GM19452 (cell line): ENCODE measurements around the gene MED16.

ENCODE experiments used
- ATAC-seq: cut with Tn5 transposase; IDR thresholded peaks from one replicate; pipeline ENCODE4 v1.9.1; 2021; ENCODE audit not compliant: unreplicated experiment

MED16 gene

DNA sequence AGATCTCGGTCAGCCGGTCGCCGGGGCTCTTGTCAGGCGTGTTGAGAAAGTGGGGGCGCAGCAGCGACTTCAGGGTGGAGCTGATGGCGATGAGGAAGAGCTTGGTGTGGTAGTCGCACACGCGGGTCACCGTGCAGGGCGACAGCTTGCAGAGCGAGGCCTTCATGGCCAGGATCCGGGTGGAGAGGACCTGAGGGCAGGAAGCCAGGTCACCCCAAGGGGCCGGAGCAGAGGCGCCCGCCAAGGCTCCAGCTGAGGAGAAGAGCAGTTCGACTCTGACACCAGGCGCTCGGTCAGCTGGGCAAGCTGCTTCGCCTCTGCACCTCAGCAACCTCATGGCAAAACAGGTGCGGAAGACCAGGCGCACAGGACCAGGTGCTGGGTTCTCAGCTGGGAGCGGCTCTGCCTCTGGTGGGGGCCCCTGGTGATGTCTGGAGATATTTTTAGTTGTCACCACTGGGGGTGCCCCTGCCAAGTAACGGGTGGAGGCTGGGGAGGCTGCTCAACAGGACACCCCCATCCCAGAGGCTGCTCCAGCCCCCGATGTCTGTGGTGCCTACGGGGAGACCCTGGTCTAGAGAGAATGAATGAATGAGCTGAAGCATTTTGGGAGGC, 17.6 kb downstream of the MED16 start:
- no peak for ATAC-seq

- no peak for ATAC-seq
Observed at GRCh38 chr19:873561-874041, 19.4 kb downstream of the MED16 start.

DNA sequence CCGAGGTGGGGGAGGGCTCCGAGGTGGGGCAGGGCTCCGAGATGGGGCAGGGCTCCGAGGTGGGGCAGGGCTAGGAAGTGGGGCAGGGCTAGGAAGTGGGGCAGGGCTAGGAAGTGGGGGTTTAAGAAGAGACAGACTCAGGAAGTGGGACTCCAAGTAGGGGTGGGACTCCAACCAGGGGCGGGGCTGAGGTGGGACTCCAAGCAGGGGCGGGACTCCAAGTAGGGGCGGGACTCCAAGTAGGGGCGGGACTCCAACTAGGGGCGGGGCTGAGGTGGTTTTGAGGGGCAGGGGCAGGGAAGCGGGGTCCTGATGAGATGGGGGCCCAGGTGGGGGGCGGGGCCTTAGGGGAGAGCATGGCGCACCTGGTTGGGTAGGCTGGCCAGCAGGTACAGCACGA, 19.9 kb downstream of the MED16 start:
- ATAC-seq, result no peak

DNA sequence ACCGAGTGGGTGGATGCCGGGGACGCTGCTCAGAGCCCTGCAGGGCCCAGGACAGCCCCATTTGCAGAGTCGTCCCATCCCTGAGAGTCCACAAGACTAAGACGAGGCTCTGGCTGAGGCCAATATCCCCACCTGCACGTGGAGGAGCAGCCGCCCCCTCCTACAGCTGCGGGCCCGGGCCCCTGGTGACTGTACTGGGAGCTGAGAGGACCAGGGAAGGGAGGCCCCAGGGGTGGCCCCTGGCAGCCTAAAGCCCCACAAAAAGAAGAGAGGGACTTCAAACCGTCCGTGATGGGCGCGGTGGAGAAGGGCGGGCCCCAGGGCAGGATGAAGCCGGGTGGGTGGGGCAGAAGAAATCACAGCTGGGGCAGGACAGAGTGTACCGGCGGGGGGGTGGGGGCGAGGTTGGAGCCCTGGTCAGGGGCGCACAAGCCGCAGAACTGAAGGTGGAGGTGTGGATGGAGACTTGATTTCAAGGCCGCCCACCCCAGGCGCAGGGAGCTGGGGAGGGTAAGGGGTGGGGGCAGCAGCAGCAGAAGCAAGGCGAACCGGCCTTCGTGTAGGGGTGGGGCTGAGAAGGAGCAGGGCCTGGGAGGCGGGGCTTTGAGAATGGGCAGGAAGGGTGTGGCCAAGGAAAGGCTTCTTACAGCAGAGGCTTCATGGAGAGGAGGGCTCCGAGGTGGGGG, 20.6 kb downstream of the MED16 start:
- ATAC-seq, result no peak

DNA sequence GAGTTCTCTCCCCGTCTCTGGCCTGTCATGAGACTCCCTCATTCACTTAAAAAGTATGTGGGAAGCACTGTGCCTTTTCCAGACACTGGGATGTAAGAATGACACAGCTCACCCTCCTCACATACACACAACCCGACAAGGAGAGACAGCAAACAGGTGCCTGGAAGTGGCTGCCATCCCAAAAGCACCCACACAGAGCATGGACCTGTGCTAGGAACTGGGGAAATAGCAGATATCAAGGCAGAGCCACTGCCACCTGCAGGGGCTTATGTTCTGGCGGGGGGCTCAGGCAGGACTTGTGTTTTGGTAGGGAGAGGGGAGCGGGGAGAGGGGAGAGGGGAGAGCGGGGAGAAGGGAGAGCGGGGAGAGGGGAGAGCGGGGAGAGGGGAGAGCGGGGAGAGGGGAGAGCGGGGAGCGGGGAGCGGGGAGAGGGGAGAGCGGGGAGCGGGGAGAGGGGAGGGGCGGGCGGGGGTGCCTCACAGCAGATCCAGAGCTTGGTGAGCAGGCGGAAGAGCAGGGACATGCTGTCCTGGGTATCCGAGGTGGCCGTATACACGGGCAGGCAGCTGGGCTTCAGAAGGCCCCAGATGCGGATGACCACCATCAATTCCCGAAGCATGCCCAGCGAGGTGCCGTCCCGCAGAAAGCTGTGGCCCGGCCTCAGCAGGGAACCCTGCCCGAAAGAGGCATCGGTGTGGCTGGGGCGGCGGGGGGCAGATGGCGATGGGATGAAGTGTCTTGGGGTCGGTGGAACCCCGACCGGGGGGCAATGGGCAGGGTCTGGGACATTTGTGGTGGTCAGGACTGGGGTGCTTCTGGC, 21.3 kb downstream of the MED16 start:
- ATAC-seq, result no peak

- no peak for ATAC-seq
Observed at GRCh38 chr19:870963-871401, 22.0 kb downstream of the MED16 start.

- ATAC-seq, result no peak
Observed at GRCh38 chr19:870314-870713, 22.7 kb downstream of the MED16 start.

GRCh38 chr19:869245-870177, 23.5 kb downstream of the MED16 start:
- no peak for ATAC-seq

DNA sequence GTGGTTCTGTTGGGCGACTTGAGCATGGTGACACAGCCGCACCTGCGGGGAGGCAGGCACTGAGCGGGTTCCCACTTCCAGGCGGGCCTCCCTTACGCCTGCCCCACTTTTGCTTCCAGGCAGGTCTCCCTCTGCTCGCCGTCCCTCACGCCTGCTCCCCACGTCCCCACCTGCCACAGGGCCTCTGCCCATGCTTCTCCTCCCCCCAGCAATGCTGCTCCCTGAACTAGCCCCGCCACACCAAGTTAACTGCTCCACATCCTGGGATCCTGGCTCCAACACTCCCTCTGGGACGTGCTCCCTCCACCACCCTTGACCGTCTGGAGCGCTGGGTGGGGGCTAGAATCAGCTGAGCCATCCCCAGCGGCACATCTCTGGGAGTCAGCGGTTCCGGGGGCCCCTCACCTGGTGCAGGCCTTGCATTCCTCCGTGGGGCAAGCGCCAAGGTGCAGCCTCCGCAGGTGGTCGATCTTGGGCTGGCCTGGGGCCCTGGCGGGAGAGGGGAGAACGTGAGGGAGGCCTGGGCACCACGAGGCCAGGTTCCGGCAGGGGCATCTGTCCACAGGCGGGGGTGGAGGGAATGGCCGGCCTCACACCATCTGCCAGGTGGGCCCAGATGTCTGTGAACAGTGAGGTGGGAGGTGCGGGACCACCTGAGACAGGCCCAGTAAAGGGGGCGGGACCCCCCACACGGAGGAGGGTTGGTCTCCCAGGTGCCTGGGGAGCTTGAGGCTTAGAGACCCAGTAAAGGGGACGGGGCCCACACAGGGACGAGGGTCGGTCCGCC, 24.3 kb downstream of the MED16 start:
- no peak for ATAC-seq

DNA sequence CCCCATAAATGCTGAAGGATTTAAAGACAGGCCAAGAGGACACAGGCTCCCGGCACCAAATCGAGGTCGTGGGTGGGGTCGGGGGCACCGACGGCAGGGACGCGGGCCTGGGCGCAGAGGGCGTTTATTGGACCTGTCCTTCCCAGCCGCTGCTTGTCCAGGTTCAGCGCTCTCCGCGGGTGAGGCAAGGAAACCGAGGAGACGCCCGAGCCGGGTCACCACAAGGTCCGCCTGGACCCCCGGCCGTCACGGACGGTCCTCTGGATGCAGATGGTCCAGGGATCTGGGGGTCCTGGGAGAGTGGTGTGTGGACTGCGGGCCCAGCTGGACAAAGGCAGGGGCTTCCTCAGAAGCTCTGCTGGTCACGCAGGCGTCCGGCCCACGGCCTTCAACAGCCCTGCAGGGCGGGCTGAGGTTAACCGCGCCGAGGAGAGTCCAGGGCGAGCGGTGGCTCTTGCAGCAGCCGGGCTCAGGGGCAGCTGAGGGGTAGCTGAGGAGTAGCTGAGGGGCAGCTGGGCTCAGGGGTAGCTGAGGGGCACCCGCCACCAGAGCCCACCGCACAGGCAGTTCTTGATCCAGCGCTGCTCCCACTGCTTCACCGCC, 25.0 kb downstream of the MED16 start:
- no peak for ATAC-seq

GRCh38 chr19:867301-867793, 25.6 kb downstream of the MED16 start:
- no peak for ATAC-seq

DNA sequence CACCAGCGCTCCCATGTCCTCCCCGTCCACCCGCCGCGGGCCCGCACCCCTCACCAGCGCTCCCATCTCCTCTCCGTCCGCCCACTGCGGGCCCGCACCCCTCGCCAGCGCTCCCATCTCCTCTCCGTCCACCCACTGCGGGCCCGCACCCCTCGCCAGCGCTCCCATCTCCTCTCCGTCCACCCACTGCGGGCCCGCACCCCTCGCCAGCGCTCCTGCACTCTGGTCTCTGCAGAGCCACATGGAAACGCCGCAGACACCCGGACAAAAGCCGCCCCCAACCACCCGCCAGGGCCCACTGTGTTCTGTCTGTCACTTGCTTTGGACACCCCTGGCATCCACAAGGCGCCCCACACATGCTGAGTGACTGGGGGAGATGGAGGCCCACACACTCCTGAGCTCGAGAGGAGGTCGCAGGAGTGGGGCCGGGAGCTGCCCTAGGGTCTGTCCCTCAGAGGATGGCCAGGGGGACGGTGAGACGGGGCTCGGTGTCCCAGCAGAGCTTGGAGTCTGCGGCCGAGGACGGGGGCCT, 26.2 kb downstream of the MED16 start:
- ATAC-seq, result no peak

- ATAC-seq, result no peak
Observed at GRCh38 chr19:863315-863620, 29.7 kb downstream of the MED16 start.

DNA sequence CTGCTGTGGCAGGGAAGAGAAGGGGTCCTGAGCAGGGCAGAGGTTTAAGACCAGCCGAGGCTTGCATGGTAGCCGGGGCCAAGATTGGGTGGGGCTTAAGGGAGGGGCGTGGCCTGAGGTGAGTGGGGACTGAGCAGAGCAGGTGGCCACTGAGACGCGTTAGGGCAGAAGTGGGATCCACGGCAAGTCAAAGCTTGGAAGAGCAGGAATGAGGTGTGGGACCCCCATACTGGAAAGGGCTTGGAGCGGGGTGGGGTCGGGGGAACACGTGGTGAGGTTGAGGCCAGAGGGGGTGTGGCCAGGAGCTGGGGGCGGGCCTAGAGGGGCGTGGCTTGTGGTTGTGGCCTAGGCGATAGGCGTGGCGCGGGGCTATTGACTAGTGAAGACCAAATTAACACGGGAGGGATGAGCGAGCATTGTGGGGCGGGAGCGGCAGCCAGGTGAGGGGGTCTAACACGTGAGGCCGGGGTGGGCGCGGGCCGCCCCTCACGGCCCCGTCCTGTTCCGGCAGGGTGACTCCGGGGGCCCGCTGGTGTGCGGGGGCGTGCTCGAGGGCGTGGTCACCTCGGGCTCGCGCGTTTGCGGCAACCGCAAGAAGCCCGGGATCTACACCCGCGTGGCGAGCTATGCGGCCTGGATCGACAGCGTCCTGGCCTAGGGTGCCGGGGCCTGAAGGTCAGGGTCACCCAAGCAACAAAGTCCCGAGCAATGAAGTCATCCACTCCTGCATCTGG, 30.2 kb downstream of the MED16 start:
- ATAC-seq, result no peak

- no peak for ATAC-seq
Observed at GRCh38 chr19:861756-862580, 31.0 kb downstream of the MED16 start.

DNA sequence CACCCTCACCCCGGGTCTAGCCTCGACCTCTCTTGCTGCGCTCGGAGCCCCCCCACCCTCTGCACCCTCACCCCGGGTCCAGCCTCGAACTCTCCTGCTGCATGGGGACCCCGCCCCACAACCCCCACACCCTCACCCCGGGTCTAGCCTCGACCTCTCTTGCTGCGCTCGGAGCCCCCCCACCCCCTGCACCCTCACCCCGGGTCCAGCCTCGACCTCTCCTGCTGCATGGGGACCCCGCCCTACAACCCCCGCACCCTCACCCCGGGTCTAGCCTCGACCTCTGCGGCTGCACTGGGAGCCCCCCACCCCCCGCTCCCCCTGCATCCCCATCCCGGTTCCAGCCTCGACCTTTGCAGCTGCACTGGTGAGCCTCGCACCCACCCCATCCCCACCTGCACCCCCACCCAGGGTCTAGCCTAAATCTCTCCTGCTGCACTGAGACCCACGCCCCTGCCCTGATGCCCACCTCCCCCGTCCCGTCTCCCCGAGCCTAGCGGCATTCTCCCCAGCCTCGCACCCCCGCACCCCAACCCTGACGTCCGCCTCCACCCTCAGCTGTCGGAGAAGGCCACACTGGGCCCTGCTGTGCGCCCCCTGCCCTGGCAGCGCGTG, 31.7 kb downstream of the MED16 start:
- no peak for ATAC-seq
